HEK293 (cell line): ENCODE data around the gene LRRC27.

Experiments
- CTCF ChIA-PET: fragments of 350-600 bp; formaldehyde crosslinking; extraction: SDS; loops from one replicate; lab custom pipeline; 2021; ENCODE audit warnings: antibody characterized with exemption; lab: Yijun Ruan, JAX
- POLR2A ChIA-PET: fragments of 300-600 bp; formaldehyde crosslinking; extraction: SDS; loops from one replicate; lab custom pipeline; 2020; ENCODE audit warnings: antibody characterized with exemption, inconsistent platforms; lab: Yijun Ruan, JAX
- H3K27ac ChIP-seq: fragments of 200-500 bp; sonication (Bioruptor generic); 2 replicates; pipeline ENCODE4 v1.5.1; 2014; ENCODE audit warnings: low read depth, low read length, control low read depth, inconsistent platforms; ENCODE audit errors: extremely low read depth
- H3K36me3 ChIP-seq, 2 experiments: fragments of 200-500 bp in 1 of 2; sonication (Bioruptor generic) in 1 of 2; 1 replicate in 1 of 2; 2 replicates in 1 of 2; pipeline ENCODE4 v1.5.1; 2014 to 2017; ENCODE audit warnings: inconsistent platforms in 2 of 2, low read length in 2 of 2; ENCODE audit not compliant: control insufficient read depth in 2 of 2, insufficient read depth in 1 of 2
- H3K4me1 ChIP-seq: fragments of 200-500 bp; sonication (Bioruptor generic); 2 replicates; pipeline ENCODE4 v1.5.1; 2014; ENCODE audit warnings: mild to moderate bottlenecking, low read length, inconsistent platforms; ENCODE audit not compliant: control insufficient read depth, insufficient read depth
- H3K4me3 ChIP-seq: 2 replicates; pipeline ENCODE4 v1.5.1; 2011; ENCODE audit warnings: low read depth, mild to moderate bottlenecking, control low read depth, low read length, moderate library complexity
- H3K9me3 ChIP-seq: fragments of 200-500 bp; sonication (Bioruptor generic); 2 replicates; pipeline ENCODE4 v1.5.1; 2014; ENCODE audit warnings: low read depth, low read length, inconsistent platforms; ENCODE audit not compliant: control insufficient read depth, insufficient read depth
- PRDM1 ChIP-seq: fragments of 450-650 bp; formaldehyde crosslinking; IDR thresholded peaks from 2 replicates; pipeline ENCODE4; 2016; ENCODE audit warnings: missing biosample characterization, missing genetic modification characterization
- ZNF558 ChIP-seq: fragments of 450-650 bp; formaldehyde crosslinking; IDR thresholded peaks from 2 replicates; pipeline ENCODE4 v1.5.1; 2016; ENCODE audit warnings: missing biosample characterization, missing genetic modification characterization

LRRC27 gene

DNA sequence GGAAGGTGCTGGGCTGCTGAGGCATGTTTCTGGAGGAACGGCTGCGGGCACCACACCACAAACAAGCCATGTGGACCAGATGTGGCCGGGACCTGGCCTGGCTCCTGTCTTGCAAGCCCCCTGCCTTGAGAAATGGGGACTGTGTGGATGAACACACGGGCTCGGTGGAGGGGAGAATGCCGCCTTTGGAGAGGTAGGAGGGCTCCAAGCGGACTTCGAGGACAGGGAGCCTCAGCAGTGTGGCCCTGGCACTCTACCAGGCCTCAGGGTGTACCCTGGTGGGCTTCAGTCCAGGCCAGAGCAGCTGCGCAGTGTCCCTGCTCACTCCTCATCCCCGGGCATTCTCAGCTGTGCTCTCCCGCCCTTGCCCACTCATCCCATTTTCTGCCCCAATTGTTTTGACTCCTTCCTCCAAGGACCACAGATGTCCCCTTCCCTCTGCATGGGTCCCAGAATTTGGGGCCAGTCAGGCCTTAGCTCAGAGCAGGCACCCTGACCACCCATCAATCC lies 96.5 kb downstream of the LRRC27 start:
- TF ChIP-seq ZNF558 (tag by site-specific recombination) (no peak), PRDM1 (no peak)
- TF ChIP-seq, all 188 proteins: peak for 0
- Histone ChIP-seq H3K4me3 (no peak overlapping the region), H3K9me3 (no peaks in the 10 kb centered on the region), H3K4me1 (no peaks in the 10 kb centered on the region), H3K27ac (no peak overlapping the region), H3K36me3 (peaks cover 0 to 9% of the 10 kb centered on the region in 2 experiments; a peak in 1 of 3 replicates)
- ChIA-PET CTCF (interaction anchor here (0.7 kb wide), 1 partner anchor 26 kb away, joined by 3 read pairs; no protein-coding TSS in a partner anchor), POLR2A (no interaction called here)
